Fibroblast of lung (primary cell): ENCODE results near the gene EPS15. TPM values are rescaled to one million over a fixed set of nuclear protein-coding genes. Genes with fewer than 3 reads are reported as not detected.

Experiments used
- DNase-seq, 2 donors: peaks; one replicate each; pipeline versions ENCODE4 v3.0.0 to v3.0.0-alpha.2; 2010; ENCODE audit warnings: low read depth in 2 of 2
- H2AFZ ChIP-seq: 2 replicates; pipeline ENCODE4 v1.5.1; 2012; ENCODE audit warnings: low read length, control low read depth, inconsistent platforms
- H3K27ac ChIP-seq: 2 replicates; pipeline ENCODE4 v1.5.1; 2011; ENCODE audit warnings: low read length, control low read depth; ENCODE audit not compliant: insufficient read depth
- H3K27me3 ChIP-seq: 2 replicates; pipeline ENCODE4 v1.5.1; 2011; ENCODE audit warnings: mild to moderate bottlenecking, low read length; ENCODE audit not compliant: control insufficient read depth, insufficient read depth
- H3K36me3 ChIP-seq: 2 replicates; pipeline ENCODE4 v1.5.1; 2011; ENCODE audit warnings: low read length; ENCODE audit not compliant: control insufficient read depth, insufficient read depth
- H3K4me1 ChIP-seq: 2 replicates; pipeline ENCODE4 v1.5.1; 2011; ENCODE audit warnings: low read length; ENCODE audit not compliant: control insufficient read depth, insufficient read depth; ENCODE audit errors: extremely low read depth
- H3K4me2 ChIP-seq: 2 replicates; pipeline ENCODE4 v1.5.1; 2011; ENCODE audit warnings: low read length, control low read depth; ENCODE audit not compliant: insufficient read depth; ENCODE audit errors: extremely low read depth
- H3K4me3 ChIP-seq, 4 experiments: fragments of 200-600 bp in 1 of 4; sonication (generic) in 1 of 4; replicated peaks in 1 of 4; 2 replicates each; pipeline ENCODE4 v1.5.1; 2011 to 2016; ENCODE audit warnings: low read length in 4 of 4, low read depth in 3 of 4, mild to moderate bottlenecking in 3 of 4, control low read depth in 2 of 4, inconsistent platforms in 1 of 4, mixed read lengths in 1 of 4; ENCODE audit not compliant: insufficient read depth in 1 of 4; ENCODE audit errors: control extremely low read depth in 1 of 4
- H3K79me2 ChIP-seq: 2 replicates; pipeline ENCODE4 v1.5.1; 2012; ENCODE audit warnings: mild to moderate bottlenecking, low read length, inconsistent platforms; ENCODE audit not compliant: control insufficient read depth, insufficient read depth
- H3K9ac ChIP-seq: 2 replicates; pipeline ENCODE4 v1.5.1; 2011; ENCODE audit warnings: mild to moderate bottlenecking, low read length, control low read depth; ENCODE audit not compliant: insufficient read depth
- H3K9me3 ChIP-seq: 2 replicates; pipeline ENCODE4 v1.5.1; 2012; ENCODE audit warnings: low read depth, low read length; ENCODE audit not compliant: control insufficient read depth, insufficient read depth
- H4K20me1 ChIP-seq: 2 replicates; pipeline ENCODE4 v1.5.1; 2011; ENCODE audit warnings: low read length; ENCODE audit not compliant: control insufficient read depth, insufficient read depth; ENCODE audit errors: extremely low read depth
- EZH2 ChIP-seq: IDR thresholded peaks from 2 replicates; pipeline ENCODE4 v1.5.1; 2012; ENCODE audit warnings: low read length, control low read depth, mild to moderate bottlenecking; ENCODE audit errors: missing control alignments
- polyA plus RNA-seq, 2 donors: library from polyadenylated mRNA; depleted of rRNA in 1 of 2; stranded (reverse) in 1 of 2; unstranded in 1 of 2; fragments of >200 nt; gene quantifications; 2 replicates each; pipeline ENCODE4 v1.2.1, GENCODE V29; 2011 to 2012; ENCODE audit warnings: missing spikeins in 1 of 2
- total RNA-seq: library from RNA; depleted of rRNA; stranded (reverse); fragments of >200 nt; gene quantifications from 2 replicates; pipeline ENCODE4 v1.2.1, GENCODE V29; 2014
- TF ChIP-seq, protein P1 (sequence below), 2 donors: IDR thresholded peaks in 1 of 2; conservative IDR thresholded peaks in 1 of 2; 1 replicate in 1 of 2; 2 replicates in 1 of 2; pipeline ENCODE4 v1.5.1; 2011 to 2012; ENCODE audit warnings: low read length in 2 of 2, control low read depth in 1 of 2, inconsistent platforms in 1 of 2, low read depth in 1 of 2, mild to moderate bottlenecking in 1 of 2

Gene EPS15
- total and polyA plus RNA-seq, 2 donors (not counting 1 experiment from before 2014, with no cell fraction given), result 67.7 to 75.5 TPM

DNA sequence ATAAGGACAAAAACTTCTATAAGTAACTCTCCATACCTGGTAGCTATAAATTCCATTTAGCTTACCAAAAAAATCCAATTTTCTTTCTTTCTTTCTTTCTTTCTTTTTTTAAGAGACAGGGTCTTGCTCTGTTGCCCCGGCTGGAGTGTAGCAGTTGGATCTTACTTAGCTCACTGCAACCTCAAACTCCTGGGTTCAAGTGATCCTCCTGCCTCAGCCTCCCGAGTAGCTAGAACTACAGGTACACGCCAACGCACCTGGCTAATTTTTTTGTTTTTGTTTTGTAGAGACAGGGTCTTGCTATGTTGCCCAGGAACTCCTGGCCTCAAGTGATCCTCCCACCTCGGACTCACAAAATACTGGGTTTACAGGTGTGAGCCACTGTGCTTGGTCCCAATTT lies 75.5 kb downstream of the EPS15 start:
- Histone ChIP-seq H3K27me3 (no peaks in the 10 kb centered on the region), H3K4me1 (peaks cover 2% of the 10 kb centered on the region), H3K9ac (no peak overlapping the region), H3K79me2 (no peaks in the 10 kb centered on the region), H3K9me3 (no peaks in the 10 kb centered on the region), H3K4me3 (no peak overlapping the region), H2AFZ (no peak overlapping the region), H4K20me1 (no peaks in the 10 kb centered on the region), H3K4me2 (no peak overlapping the region), H3K36me3 (peaks cover 1% of the 10 kb centered on the region), H3K27ac (no peak overlapping the region)
- DNase-seq, result no peak
- TF ChIP-seq, protein P1, sequence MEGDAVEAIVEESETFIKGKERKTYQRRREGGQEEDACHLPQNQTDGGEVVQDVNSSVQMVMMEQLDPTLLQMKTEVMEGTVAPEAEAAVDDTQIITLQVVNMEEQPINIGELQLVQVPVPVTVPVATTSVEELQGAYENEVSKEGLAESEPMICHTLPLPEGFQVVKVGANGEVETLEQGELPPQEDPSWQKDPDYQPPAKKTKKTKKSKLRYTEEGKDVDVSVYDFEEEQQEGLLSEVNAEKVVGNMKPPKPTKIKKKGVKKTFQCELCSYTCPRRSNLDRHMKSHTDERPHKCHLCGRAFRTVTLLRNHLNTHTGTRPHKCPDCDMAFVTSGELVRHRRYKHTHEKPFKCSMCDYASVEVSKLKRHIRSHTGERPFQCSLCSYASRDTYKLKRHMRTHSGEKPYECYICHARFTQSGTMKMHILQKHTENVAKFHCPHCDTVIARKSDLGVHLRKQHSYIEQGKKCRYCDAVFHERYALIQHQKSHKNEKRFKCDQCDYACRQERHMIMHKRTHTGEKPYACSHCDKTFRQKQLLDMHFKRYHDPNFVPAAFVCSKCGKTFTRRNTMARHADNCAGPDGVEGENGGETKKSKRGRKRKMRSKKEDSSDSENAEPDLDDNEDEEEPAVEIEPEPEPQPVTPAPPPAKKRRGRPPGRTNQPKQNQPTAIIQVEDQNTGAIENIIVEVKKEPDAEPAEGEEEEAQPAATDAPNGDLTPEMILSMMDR (conservative IDR thresholded peaks at IDR 0.05 in 1 of 2, IDR thresholded peaks at IDR 0.05 in 1 of 2; ENCODE audit: low read depth in 1 of 2, low read length in 2 of 2), result no peak
- TF ChIP-seq EZH2, result no peak

DNA sequence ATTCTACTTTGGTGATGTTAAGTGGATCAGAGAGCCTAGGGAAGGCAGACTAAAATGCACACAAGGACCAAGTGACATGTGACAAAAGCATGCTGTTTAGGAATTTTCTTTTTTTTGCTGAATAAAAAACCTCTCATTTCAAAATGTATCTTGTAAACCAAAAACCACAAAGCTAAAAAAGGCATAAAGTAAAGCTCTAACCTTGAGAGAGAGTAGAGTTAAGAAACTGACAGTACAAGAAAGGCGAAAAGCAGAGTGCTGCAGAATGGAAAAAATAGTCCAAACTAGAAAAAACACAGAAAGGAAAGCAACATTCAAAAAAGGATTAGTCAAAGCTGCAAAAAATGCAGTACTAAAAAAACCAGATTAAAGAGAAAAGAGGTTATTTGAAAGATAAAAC lies 76.5 kb downstream of the EPS15 start:
- Histone ChIP-seq H3K4me3 (no peak overlapping the region), H3K79me2 (no peaks in the 10 kb centered on the region), H3K4me1 (peaks cover 2% of the 10 kb centered on the region), H3K4me2 (no peak overlapping the region), H3K9me3 (no peaks in the 10 kb centered on the region), H3K36me3 (peaks cover 1% of the 10 kb centered on the region), H3K9ac (no peak overlapping the region), H3K27me3 (no peaks in the 10 kb centered on the region), H2AFZ (no peak overlapping the region), H3K27ac (no peak overlapping the region), H4K20me1 (no peaks in the 10 kb centered on the region)
- no peak for DNase-seq
- TF ChIP-seq EZH2, result no peak

DNA sequence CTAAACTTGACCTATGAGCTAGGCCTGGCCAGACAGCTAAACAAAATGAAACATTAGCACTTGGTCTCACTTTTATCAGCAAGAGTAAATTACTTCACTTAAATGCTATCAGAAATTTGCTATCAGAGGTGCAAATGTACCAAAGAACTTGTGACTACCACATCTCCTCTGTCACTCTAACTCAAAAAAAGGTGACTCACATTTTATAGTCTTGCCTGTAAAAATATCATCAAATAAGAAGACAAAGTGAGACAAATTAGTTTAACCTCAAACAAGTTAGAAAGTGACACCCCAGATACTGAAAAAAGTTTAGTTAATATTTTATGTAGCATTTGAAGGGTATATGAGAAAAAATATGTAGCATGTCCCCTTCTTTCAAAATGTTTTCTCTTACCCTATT lies 76.9 kb downstream of the EPS15 start:
- Histone ChIP-seq H3K27ac (no peak overlapping the region), H3K4me1 (peaks cover 2% of the 10 kb centered on the region), H3K36me3 (peaks cover 1% of the 10 kb centered on the region), H2AFZ (no peak overlapping the region), H3K4me2 (no peak overlapping the region), H3K27me3 (no peaks in the 10 kb centered on the region), H4K20me1 (no peaks in the 10 kb centered on the region), H3K9ac (no peak overlapping the region), H3K79me2 (no peaks in the 10 kb centered on the region), H3K9me3 (no peaks in the 10 kb centered on the region), H3K4me3 (no peak overlapping the region)
- DNase-seq, result no peak
- TF ChIP-seq, protein P1 (conservative IDR thresholded peaks at IDR 0.05 in 1 of 2, IDR thresholded peaks at IDR 0.05 in 1 of 2; ENCODE audit: low read depth in 1 of 2, low read length in 2 of 2), result no peak
- TF ChIP-seq EZH2, result no peak
